GM12878 (cell line): Measurements from ENCODE around the gene TRIM13. TPM values are rescaled to one million over a fixed set of nuclear protein-coding genes. Genes with fewer than 3 reads are reported as not detected.
A peak's percentile ranks its signal among the peaks of the same experiment; 100 is the strongest.

Experiments used
- ATF7 ChIP-seq: fragments of 450-650 bp; IDR thresholded peaks from 2 replicates; pipeline ENCODE4 v1.6.1; 2016; ENCODE audit warnings: low read depth, mild to moderate bottlenecking
- EZH2 ChIP-seq: IDR thresholded peaks from 2 replicates; pipeline ENCODE4 v1.6.1; 2012; ENCODE audit warnings: low read depth, mild to moderate bottlenecking, control low read depth, inconsistent platforms, low read length, borderline replicate concordance; ENCODE audit not compliant: control insufficient read depth
- LARP7 ChIP-seq: fragments of 450-650 bp; IDR thresholded peaks from 2 replicates; pipeline ENCODE4 v1.6.1; 2017; ENCODE audit warnings: mild to moderate bottlenecking
- NFIC ChIP-seq: IDR thresholded peaks from 2 replicates; pipeline ENCODE4 v1.6.1; 2012; ENCODE audit warnings: low read depth, mild to moderate bottlenecking, inconsistent platforms, low read length, moderate library complexity
- NR2C1 ChIP-seq: fragments of 450-650 bp; IDR thresholded peaks from 2 replicates; pipeline ENCODE4 v1.6.1; 2017; ENCODE audit warnings: antibody characterized with exemption, mild to moderate bottlenecking, moderate library complexity
- PML ChIP-seq: IDR thresholded peaks from 2 replicates; pipeline ENCODE4 v1.6.1; 2012; ENCODE audit warnings: low read length, inconsistent platforms
- RB1 ChIP-seq: fragments of 450-650 bp; formaldehyde crosslinking; IDR thresholded peaks from 2 replicates; pipeline ENCODE4 v1.6.1; 2017; ENCODE audit warnings: mild to moderate bottlenecking, borderline replicate concordance
- SIN3A ChIP-seq: IDR thresholded peaks from 2 replicates; pipeline ENCODE4 v1.6.1; 2012; ENCODE audit warnings: low read depth, low read length, improper control_type of control experiment
- SMAD5 ChIP-seq: IDR thresholded peaks from 2 replicates; pipeline ENCODE4 v1.6.1; 2016; ENCODE audit warnings: antibody characterized with exemption, low read depth
- SP1 ChIP-seq: IDR thresholded peaks from one replicate; pipeline ENCODE4 v1.6.1; 2011; ENCODE audit warnings: low read depth, low read length
- SUPT20H ChIP-seq: IDR thresholded peaks from 2 replicates; pipeline ENCODE4 v1.6.1; 2011; ENCODE audit warnings: low read depth, mild to moderate bottlenecking, low read length, moderate library complexity, borderline replicate concordance; ENCODE audit not compliant: control insufficient read depth
- ZSCAN29 ChIP-seq: fragments of 450-650 bp; IDR thresholded peaks from 2 replicates; pipeline ENCODE4 v1.6.1; 2017; ENCODE audit warnings: mild to moderate bottlenecking, moderate library complexity
- polyA plus RNA-seq, 11 experiments: library from polyadenylated mRNA; depleted of rRNA in 4 of 11; unstranded in 6 of 11; stranded (reverse) in 5 of 11; fragments of >200 nt; fragmentation: Nextera tagmentation in 4 of 11; fragmentation: Illumina TruSeq in 1 of 11; extraction: Ambion mirVana in 4 of 11; extraction: Trizol in 1 of 11; gene quantifications; 1 replicate in 1 of 11; 2 replicates in 10 of 11; pipeline versions ENCODE4 v1.2.1 to v1.2.3, GENCODE V29; 2011 to 2016; ENCODE audit warnings: inconsistent platforms in 2 of 11, missing spikeins in 2 of 11, low read depth in 1 of 11
- total RNA-seq, 4 experiments: library from RNA; depleted of rRNA in 3 of 4; stranded (reverse); fragments of >200 nt in 3 of 4; fragmentation: Illumina TruSeq in 1 of 4; extraction: Trizol in 1 of 4; gene quantifications; 2 replicates each; pipeline versions ENCODE4 v1.2.1 to v1.2.3, GENCODE V29; 2013 to 2021
- TF ChIP-seq, protein P1 (sequence below): IDR thresholded peaks from 2 replicates; pipeline ENCODE4 v1.6.1; 2012; ENCODE audit warnings: mild to moderate bottlenecking, low read depth, low read length
- TF ChIP-seq, protein P2 (sequence below): IDR thresholded peaks from 2 replicates; pipeline ENCODE4 v1.6.1; 2012; ENCODE audit warnings: improper control_type of control experiment, low read depth, low read length; ENCODE audit not compliant: insufficient replicate concordance
- TF ChIP-seq, protein P3 (sequence below): fragments of 450-650 bp; IDR thresholded peaks from 2 replicates; pipeline ENCODE4 v1.6.1; 2016; ENCODE audit warnings: mild to moderate bottlenecking
- TF ChIP-seq, protein P4 (sequence below): fragments of 150-350 bp; IDR thresholded peaks from 2 replicates; pipeline ENCODE4 v1.6.1; 2014; ENCODE audit warnings: mild to moderate bottlenecking, low read depth, low read length

Gene TRIM13
- total and polyA plus RNA-seq, 10 of the 15 experiments (the other 5 are each of a cell fraction or from before 2014, with no cell fraction given): 15.4 to 33.8 (median 21.0) TPM

DNA sequence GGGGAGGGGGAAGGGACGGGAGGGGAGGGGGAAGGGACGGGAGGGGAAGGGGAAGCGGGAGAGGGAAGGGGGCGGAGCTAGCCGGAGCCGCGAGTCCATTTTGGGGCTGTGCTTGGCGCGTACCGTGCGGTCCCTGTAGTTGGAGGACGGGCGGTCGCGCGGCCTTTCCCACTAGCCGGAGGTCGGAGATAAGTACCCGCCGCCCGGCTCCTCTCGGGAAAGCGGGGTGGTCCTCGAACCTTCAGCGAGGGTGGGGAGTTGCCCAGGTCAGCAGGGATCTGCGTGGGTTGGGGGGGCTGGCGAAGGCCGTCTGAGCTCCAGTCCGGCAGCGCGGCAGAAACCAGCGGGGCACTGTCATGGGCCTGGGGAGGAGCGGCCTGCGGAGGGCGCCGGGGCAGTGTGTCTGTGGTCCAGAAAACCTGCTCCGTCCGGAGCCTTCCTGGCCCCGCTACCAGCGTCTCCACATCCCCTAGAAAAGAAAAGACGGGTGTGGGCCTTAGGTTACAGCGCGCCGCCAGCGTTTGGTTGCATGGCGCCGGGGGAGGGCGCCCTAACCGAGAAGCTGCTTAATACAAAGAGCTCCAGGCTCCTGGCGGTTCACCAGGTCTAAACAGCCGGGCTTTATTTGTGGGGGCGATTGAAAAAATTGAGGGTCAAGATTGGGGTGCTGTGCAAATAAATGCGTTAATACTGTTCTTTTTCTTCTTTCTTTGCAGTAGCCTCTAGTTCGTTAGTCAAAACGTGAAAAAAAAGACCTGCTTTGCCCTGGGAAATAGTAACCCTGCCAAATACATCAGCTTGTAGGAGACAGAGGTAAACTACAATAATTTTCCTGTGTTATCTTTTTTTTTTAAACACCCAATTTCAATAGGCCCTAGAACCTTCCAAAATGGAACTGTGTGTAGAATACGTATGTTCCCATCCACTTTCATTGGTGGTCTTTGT, at the start of gene TRIM13 (continued):
- peak; percentile 50; the same call in 1 of the 2 replicates for TF ChIP-seq PML
- TF ChIP-seq ZSCAN29: no peak
- TF ChIP-seq, protein P1, sequence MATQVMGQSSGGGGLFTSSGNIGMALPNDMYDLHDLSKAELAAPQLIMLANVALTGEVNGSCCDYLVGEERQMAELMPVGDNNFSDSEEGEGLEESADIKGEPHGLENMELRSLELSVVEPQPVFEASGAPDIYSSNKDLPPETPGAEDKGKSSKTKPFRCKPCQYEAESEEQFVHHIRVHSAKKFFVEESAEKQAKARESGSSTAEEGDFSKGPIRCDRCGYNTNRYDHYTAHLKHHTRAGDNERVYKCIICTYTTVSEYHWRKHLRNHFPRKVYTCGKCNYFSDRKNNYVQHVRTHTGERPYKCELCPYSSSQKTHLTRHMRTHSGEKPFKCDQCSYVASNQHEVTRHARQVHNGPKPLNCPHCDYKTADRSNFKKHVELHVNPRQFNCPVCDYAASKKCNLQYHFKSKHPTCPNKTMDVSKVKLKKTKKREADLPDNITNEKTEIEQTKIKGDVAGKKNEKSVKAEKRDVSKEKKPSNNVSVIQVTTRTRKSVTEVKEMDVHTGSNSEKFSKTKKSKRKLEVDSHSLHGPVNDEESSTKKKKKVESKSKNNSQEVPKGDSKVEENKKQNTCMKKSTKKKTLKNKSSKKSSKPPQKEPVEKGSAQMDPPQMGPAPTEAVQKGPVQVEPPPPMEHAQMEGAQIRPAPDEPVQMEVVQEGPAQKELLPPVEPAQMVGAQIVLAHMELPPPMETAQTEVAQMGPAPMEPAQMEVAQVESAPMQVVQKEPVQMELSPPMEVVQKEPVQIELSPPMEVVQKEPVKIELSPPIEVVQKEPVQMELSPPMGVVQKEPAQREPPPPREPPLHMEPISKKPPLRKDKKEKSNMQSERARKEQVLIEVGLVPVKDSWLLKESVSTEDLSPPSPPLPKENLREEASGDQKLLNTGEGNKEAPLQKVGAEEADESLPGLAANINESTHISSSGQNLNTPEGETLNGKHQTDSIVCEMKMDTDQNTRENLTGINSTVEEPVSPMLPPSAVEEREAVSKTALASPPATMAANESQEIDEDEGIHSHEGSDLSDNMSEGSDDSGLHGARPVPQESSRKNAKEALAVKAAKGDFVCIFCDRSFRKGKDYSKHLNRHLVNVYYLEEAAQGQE: no peak
- TF ChIP-seq LARP7: peak; percentile 87; the same call in 1 of the 2 replicates
- no peak; the same call in 1 of the 2 replicates for TF ChIP-seq SIN3A
- no peak for TF ChIP-seq EZH2
- no peak for TF ChIP-seq SUPT20H
- TF ChIP-seq, protein P2, sequence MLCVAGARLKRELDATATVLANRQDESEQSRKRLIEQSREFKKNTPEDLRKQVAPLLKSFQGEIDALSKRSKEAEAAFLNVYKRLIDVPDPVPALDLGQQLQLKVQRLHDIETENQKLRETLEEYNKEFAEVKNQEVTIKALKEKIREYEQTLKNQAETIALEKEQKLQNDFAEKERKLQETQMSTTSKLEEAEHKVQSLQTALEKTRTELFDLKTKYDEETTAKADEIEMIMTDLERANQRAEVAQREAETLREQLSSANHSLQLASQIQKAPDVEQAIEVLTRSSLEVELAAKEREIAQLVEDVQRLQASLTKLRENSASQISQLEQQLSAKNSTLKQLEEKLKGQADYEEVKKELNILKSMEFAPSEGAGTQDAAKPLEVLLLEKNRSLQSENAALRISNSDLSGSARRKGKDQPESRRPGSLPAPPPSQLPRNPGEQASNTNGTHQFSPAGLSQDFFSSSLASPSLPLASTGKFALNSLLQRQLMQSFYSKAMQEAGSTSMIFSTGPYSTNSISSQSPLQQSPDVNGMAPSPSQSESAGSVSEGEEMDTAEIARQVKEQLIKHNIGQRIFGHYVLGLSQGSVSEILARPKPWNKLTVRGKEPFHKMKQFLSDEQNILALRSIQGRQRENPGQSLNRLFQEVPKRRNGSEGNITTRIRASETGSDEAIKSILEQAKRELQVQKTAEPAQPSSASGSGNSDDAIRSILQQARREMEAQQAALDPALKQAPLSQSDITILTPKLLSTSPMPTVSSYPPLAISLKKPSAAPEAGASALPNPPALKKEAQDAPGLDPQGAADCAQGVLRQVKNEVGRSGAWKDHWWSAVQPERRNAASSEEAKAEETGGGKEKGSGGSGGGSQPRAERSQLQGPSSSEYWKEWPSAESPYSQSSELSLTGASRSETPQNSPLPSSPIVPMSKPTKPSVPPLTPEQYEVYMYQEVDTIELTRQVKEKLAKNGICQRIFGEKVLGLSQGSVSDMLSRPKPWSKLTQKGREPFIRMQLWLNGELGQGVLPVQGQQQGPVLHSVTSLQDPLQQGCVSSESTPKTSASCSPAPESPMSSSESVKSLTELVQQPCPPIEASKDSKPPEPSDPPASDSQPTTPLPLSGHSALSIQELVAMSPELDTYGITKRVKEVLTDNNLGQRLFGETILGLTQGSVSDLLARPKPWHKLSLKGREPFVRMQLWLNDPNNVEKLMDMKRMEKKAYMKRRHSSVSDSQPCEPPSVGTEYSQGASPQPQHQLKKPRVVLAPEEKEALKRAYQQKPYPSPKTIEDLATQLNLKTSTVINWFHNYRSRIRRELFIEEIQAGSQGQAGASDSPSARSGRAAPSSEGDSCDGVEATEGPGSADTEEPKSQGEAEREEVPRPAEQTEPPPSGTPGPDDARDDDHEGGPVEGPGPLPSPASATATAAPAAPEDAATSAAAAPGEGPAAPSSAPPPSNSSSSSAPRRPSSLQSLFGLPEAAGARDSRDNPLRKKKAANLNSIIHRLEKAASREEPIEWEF: peak; percentile 14
- TF ChIP-seq NR2C1: no peak
- no peak for TF ChIP-seq ATF7
- no peak for TF ChIP-seq SP1
- TF ChIP-seq, protein P3, sequence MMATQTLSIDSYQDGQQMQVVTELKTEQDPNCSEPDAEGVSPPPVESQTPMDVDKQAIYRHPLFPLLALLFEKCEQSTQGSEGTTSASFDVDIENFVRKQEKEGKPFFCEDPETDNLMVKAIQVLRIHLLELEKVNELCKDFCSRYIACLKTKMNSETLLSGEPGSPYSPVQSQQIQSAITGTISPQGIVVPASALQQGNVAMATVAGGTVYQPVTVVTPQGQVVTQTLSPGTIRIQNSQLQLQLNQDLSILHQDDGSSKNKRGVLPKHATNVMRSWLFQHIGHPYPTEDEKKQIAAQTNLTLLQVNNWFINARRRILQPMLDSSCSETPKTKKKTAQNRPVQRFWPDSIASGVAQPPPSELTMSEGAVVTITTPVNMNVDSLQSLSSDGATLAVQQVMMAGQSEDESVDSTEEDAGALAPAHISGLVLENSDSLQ: no peak
- TF ChIP-seq NFIC: 0 out of 2 replicates have a peak, but pooled peaks have one; percentile 31
- TF ChIP-seq, protein P4, sequence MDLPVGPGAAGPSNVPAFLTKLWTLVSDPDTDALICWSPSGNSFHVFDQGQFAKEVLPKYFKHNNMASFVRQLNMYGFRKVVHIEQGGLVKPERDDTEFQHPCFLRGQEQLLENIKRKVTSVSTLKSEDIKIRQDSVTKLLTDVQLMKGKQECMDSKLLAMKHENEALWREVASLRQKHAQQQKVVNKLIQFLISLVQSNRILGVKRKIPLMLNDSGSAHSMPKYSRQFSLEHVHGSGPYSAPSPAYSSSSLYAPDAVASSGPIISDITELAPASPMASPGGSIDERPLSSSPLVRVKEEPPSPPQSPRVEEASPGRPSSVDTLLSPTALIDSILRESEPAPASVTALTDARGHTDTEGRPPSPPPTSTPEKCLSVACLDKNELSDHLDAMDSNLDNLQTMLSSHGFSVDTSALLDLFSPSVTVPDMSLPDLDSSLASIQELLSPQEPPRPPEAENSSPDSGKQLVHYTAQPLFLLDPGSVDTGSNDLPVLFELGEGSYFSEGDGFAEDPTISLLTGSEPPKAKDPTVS: no peak
- TF ChIP-seq SMAD5: peak; percentile 62; the same call in 1 of the 2 replicates
- TF ChIP-seq RB1: peak; percentile 72; the same call in 1 of the 2 replicates
